PC-9 (cell line): ENCODE results near the gene ZBTB18. TPM values are rescaled to one million over a fixed set of nuclear protein-coding genes. Genes with fewer than 3 reads are reported as not detected.

Experiments used
- BruUV-seq: library from RNA; stranded (reverse); fragments of 400-500 nt; replicated peaks from 2 replicates; lab custom pipeline; 2021; lab: Mats Ljungman, UMichigan
- CTCF ChIA-PET: fragments of 300-600 bp; sonication (Branson Sonifier 250); formaldehyde crosslinking; loops from one replicate; lab custom pipeline; 2022; ENCODE audit warnings: antibody characterized with exemption; lab: Charles Lee
- POLR2A ChIA-PET: fragments of 300-600 bp; sonication (Branson Sonifier 250); formaldehyde crosslinking; loops from one replicate; lab custom pipeline; 2022; ENCODE audit warnings: antibody characterized with exemption; ENCODE audit not compliant: unreplicated experiment; lab: Charles Lee
- DNase-seq, 2 experiments: peaks; one replicate each; pipeline versions ENCODE4 v3.0.0 to v3.0.0-alpha.2; 2015 to 2022; ENCODE audit warnings: mixed read lengths in 1 of 2
- H2AFZ ChIP-seq: fragments of 200-600 bp; sonication (generic); 2 replicates; pipeline ENCODE4 v1.8.1; 2017; ENCODE audit warnings: antibody characterized with exemption
- H3F3A ChIP-seq: fragments of 200-600 bp; sonication (generic); 2 replicates; pipeline ENCODE4 v1.8.1; 2017; ENCODE audit warnings: antibody characterized with exemption, mild to moderate bottlenecking, low read depth; ENCODE audit not compliant: insufficient read depth
- H3K27ac ChIP-seq: fragments of 200-600 bp; sonication (generic); 2 replicates; pipeline ENCODE4 v1.6.1; 2016; ENCODE audit warnings: mixed run types
- H3K27me3 ChIP-seq: fragments of 200-600 bp; sonication (generic); 2 replicates; pipeline ENCODE4 v1.6.1; 2016; ENCODE audit warnings: low read depth, mixed run types; ENCODE audit not compliant: insufficient read depth
- H3K36me3 ChIP-seq: fragments of 200-600 bp; sonication (generic); 2 replicates; pipeline ENCODE4 v1.6.1; 2016; ENCODE audit warnings: low read depth, mixed run types
- H3K4me1 ChIP-seq: fragments of 200-600 bp; sonication (generic); replicated peaks from 2 replicates; pipeline ENCODE4 v1.6.1; 2016; ENCODE audit warnings: mixed run types; ENCODE audit not compliant: insufficient read depth
- H3K4me2 ChIP-seq: fragments of 200-600 bp; sonication (generic); 2 replicates; pipeline ENCODE4 v1.6.1; 2017; ENCODE audit warnings: mixed run types
- H3K4me3 ChIP-seq: fragments of 200-600 bp; sonication (generic); 2 replicates; pipeline ENCODE4 v1.6.1; 2016; ENCODE audit warnings: mixed run types
- H3K79me2 ChIP-seq: fragments of 200-600 bp; sonication (generic); 2 replicates; pipeline ENCODE4 v1.6.1; 2017; ENCODE audit warnings: low read depth, mixed run types
- H3K9me2 ChIP-seq: fragments of 200-600 bp; sonication (generic); 2 replicates; pipeline ENCODE4 v1.8.1; 2017; ENCODE audit warnings: mild to moderate bottlenecking; ENCODE audit not compliant: insufficient read depth
- H3K9me3 ChIP-seq: fragments of 200-600 bp; sonication (generic); 2 replicates; pipeline ENCODE4 v1.8.1; 2016; ENCODE audit warnings: low read depth; ENCODE audit not compliant: insufficient read depth
- H4K20me1 ChIP-seq: fragments of 200-600 bp; sonication (generic); 2 replicates; pipeline ENCODE4 v1.8.1; 2017; ENCODE audit not compliant: insufficient read depth
- EZH2 ChIP-seq: fragments of 200-600 bp; sonication (generic); IDR thresholded peaks from 2 replicates; pipeline ENCODE4 v1.8.0; 2017; ENCODE audit warnings: antibody characterized with exemption, low read depth
- intact Hi-C: fragments of 100-400 bp; cut with micrococcal nuclease; formaldehyde crosslinking; loops from one replicate; pipeline ENCODE4 v1.10.0; 2022; ENCODE audit not compliant: unreplicated experiment
- total RNA-seq: library from RNA; stranded (reverse); gene quantifications from 2 replicates; pipeline ENCODE4 v1.2.3, GENCODE V29; 2021
- TF ChIP-seq, protein P1 (sequence below): fragments of 200-600 bp; sonication (generic); conservative IDR thresholded peaks from 2 replicates; pipeline ENCODE4 v1.6.1; 2017; ENCODE audit warnings: mixed run types, antibody characterized with exemption, mild to moderate bottlenecking, moderate library complexity

The ZBTB18 gene
- total RNA-seq, 1 experiment from 2014 or later, result 20.7 TPM

DNA sequence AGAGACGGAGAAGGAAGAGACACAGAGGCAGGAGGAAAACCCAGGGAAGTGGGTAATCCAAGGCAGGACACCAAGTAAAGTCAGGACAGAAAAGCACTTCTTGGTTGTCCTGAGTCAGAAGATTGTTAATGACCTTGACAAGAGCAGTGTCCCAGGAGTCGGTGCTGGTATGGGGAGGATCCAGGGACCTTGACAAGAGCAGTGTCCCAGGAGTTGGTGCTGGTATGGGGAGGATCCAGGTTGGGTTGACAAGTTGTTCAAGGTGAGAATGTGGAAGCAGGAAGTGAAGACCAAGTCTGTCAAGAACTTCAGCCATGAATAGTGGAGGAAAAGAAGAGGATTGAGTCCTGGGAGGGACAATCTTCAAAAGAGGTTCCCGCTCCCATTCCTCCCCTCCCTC is 31.9 kb downstream of the ZBTB18 start:
- no peaks in the 10 kb centered on the region for H3K36me3 ChIP-seq
- H3K27me3 ChIP-seq, result no peaks in the 10 kb centered on the region

DNA sequence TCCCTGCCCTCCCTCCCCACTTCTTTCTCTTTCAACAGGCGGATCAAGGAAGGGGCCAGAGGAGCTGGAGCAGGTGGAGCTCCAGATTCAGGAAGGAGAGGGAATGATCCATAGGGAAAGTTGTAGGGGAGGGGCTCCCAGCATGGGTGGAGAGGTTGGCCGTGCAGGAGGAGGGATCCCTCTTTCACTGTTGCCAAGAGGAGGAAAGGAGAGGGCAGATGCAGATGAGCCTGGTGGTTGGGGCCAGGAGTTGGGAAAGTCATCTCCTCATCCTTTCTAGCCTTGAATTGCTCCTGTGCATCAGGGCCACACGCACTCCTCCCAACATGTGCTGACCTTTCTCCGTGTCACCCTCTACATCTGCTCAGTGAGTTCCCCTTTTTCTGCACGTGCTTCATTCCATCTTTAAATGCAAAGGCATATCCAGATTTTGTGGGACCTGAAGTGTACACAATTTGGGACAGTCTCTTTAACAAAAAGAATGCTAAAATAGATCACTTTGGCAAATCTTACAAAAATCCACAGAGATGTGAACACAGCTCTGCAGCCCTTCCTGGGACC is 32.4 kb downstream of the ZBTB18 start:
- BruUV-seq, result no TSS peak
- H3K27me3 ChIP-seq, result no peaks in the 10 kb centered on the region
- ChIA-PET POLR2A (no interaction called here), CTCF (no interaction called here)
- no peaks in the 10 kb centered on the region for H3K9me2 ChIP-seq
- H4K20me1 ChIP-seq, result no peaks in the 10 kb centered on the region
- H3K4me3 ChIP-seq, result no peak overlapping the region
- H3F3A ChIP-seq, result peaks cover 6% of the 10 kb centered on the region; the same call in 1 of the 2 replicates
- H3K4me2 ChIP-seq, result no peak overlapping the region
- H3K79me2 ChIP-seq, result no peaks in the 10 kb centered on the region
- H3K36me3 ChIP-seq, result no peaks in the 10 kb centered on the region
- TF ChIP-seq, protein P1, sequence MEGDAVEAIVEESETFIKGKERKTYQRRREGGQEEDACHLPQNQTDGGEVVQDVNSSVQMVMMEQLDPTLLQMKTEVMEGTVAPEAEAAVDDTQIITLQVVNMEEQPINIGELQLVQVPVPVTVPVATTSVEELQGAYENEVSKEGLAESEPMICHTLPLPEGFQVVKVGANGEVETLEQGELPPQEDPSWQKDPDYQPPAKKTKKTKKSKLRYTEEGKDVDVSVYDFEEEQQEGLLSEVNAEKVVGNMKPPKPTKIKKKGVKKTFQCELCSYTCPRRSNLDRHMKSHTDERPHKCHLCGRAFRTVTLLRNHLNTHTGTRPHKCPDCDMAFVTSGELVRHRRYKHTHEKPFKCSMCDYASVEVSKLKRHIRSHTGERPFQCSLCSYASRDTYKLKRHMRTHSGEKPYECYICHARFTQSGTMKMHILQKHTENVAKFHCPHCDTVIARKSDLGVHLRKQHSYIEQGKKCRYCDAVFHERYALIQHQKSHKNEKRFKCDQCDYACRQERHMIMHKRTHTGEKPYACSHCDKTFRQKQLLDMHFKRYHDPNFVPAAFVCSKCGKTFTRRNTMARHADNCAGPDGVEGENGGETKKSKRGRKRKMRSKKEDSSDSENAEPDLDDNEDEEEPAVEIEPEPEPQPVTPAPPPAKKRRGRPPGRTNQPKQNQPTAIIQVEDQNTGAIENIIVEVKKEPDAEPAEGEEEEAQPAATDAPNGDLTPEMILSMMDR, result no peak
- no peak for TF ChIP-seq EZH2
- no peak overlapping the region for H2AFZ ChIP-seq
- no peaks in the 10 kb centered on the region for H3K9me3 ChIP-seq
- no peak for DNase-seq
- no peak overlapping the region for H3K27ac ChIP-seq
- intact Hi-C loops, result no loop called here
- H3K4me1 ChIP-seq, result peaks cover 5% of the 10 kb centered on the region

More for the DNA sequence above, 31.9 kb downstream of the ZBTB18 start:
- ChIA-PET CTCF (no interaction called here), POLR2A (no interaction called here)
- intact Hi-C loops, result no loop called here
- TF ChIP-seq, protein P1, result no peak
- no peak for TF ChIP-seq EZH2
- no peak for DNase-seq
- Histone ChIP-seq H3K9me2 (no peaks in the 10 kb centered on the region), H3F3A (peaks cover 6% of the 10 kb centered on the region; the same call in 1 of the 2 replicates), H3K4me3 (no peak overlapping the region), H2AFZ (no peak overlapping the region), H3K4me2 (no peak overlapping the region), H4K20me1 (no peaks in the 10 kb centered on the region), H3K79me2 (no peaks in the 10 kb centered on the region), H3K4me1 (peaks cover 5% of the 10 kb centered on the region), H3K27ac (no peak overlapping the region), H3K9me3 (no peaks in the 10 kb centered on the region)
- no TSS peak for BruUV-seq

DNA sequence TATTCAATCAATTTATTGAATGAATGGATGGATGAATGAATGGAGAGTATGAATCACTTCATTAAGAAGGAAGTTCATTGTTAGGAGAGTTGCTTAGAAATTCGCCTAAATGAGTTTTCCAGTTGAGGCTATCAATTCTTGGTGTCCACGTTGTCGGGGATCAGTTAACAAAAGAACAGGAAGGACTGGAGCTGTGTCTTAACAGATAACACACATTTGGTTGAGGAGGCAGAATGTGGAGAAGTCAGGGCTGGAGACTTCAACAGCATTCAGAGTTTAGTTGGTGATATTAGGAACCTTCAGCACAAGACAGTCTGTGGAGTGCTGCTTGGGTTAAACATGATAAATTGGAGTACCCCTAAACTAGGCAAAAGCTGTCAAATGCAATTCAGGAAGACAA is 33.7 kb downstream of the ZBTB18 start:
- no peak overlapping the region for H3K4me3 ChIP-seq
- no peak for TF ChIP-seq EZH2
- TF ChIP-seq, protein P1, result no peak
- no peaks in the 10 kb centered on the region for H3K9me2 ChIP-seq
- CTCF ChIA-PET, result no interaction called here
- no TSS peak for BruUV-seq
- no peaks in the 10 kb centered on the region for H3K27me3 ChIP-seq
- no peak overlapping the region for H3K4me2 ChIP-seq
- POLR2A ChIA-PET, result no interaction called here
- H3K27ac ChIP-seq, result no peak overlapping the region
- no peaks in the 10 kb centered on the region for H3K36me3 ChIP-seq
- DNase-seq, result no peak
- intact Hi-C loops, result no loop called here
- no peak overlapping the region for H2AFZ ChIP-seq
- no peaks in the 10 kb centered on the region for H3K79me2 ChIP-seq
- no peaks in the 10 kb centered on the region for H4K20me1 ChIP-seq
- no peaks in the 10 kb centered on the region for H3K9me3 ChIP-seq
- peaks cover 6% of the 10 kb centered on the region; the same call in 1 of the 2 replicates for H3F3A ChIP-seq
- H3K4me1 ChIP-seq, result peaks cover 5% of the 10 kb centered on the region
